Endothelial cell (in vitro differentiated cells): Measurements from ENCODE around the gene SEMA3D. TPM values are rescaled to one million over a fixed set of nuclear protein-coding genes. Genes with fewer than 3 reads are reported as not detected.

ENCODE experiments used
- DNase-seq: peaks from one replicate; pipeline ENCODE4 v3.0.0; 2021; ENCODE audit warnings: low spot score
- H3K27ac Mint-ChIP-seq: one replicate; pipeline ENCODE4 v1.8.0; 2021; ENCODE audit warnings: mixed read lengths, inconsistent platforms; ENCODE audit not compliant: unreplicated experiment
- H3K27me3 Mint-ChIP-seq: one replicate; pipeline ENCODE4 v1.8.0; 2021; ENCODE audit warnings: mild to moderate bottlenecking, moderate library complexity, mixed read lengths, inconsistent platforms; ENCODE audit not compliant: unreplicated experiment
- H3K36me3 Mint-ChIP-seq: one replicate; pipeline ENCODE4 v1.8.0; 2021; ENCODE audit warnings: mild to moderate bottlenecking, low read depth, mixed read lengths, inconsistent platforms; ENCODE audit not compliant: unreplicated experiment
- H3K4me1 Mint-ChIP-seq: one replicate; pipeline ENCODE4 v1.8.0; 2021; ENCODE audit warnings: mild to moderate bottlenecking, mixed read lengths, inconsistent platforms; ENCODE audit not compliant: unreplicated experiment
- H3K4me3 Mint-ChIP-seq: one replicate; pipeline ENCODE4 v1.8.0; 2021; ENCODE audit warnings: mild to moderate bottlenecking, mixed read lengths, inconsistent platforms; ENCODE audit not compliant: unreplicated experiment
- H3K9me3 Mint-ChIP-seq: one replicate; pipeline ENCODE4 v1.8.0; 2021; ENCODE audit warnings: mixed read lengths, inconsistent platforms; ENCODE audit not compliant: unreplicated experiment
- total RNA-seq: library from RNA; stranded (reverse); fragmentation: NEBNext Ultra II Directional; extraction: Animal tissue kit (Norgen Biotek cat#: 25700); gene quantifications from one replicate; pipeline ENCODE4 v1.2.1, GENCODE V29; 2021; ENCODE audit not compliant: unreplicated experiment
- TF ChIP-seq, protein P1 (sequence below): fragments of 200-600 bp; sonication (generic); IDR thresholded peaks from one replicate; pipeline ENCODE4 v1.5.0; 2021; ENCODE audit warnings: antibody characterized with exemption; ENCODE audit not compliant: unreplicated experiment

SEMA3D gene
- total RNA-seq, 1 donor from 2014 or later = 1.8 TPM

DNA sequence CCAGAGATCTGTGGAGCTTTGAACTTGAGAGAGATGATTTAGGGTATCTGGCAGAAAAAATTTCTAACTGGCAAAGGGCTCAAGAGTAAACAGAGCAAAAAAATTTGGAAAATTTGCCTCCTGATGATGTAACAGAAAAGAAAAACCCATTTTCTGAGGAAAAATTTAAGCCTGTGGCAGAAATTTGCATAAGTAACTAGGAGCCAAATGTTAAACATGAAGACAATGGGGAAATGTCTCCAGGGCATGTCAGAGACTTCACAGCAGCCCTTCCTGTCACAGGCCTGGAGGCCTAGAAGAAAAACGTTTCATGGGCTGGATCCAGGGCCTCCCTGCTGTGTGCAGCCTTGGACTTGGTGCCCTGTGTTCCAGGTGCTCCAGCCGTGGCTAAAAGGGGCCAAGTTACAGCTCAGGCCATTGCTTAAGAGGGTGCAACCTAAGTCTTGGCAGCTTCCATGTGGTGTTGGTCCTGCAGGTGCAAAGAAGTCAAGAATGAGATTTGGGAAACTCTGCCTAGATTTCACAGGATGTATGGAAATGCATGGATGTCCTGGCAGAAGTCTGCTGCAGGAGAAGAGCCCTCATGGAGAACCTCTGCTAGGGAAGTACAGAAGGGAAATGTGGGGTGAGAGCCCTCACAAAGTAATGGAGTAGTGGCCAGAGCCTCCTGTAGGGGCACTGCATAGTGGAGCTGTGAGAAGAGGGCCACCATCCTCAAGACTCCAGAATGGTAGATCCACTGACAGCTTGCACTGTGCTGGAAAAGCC, 8.1 kb downstream of the SEMA3D start:
- Mint-ChIP-seq H3K4me1 (no peaks in the 10 kb centered on the region), H3K36me3 (peaks cover 5% of the 10 kb centered on the region), H3K27me3 (peaks cover 3% of the 10 kb centered on the region), H3K4me3 (no peak overlapping the region), H3K9me3 (peaks cover 5% of the 10 kb centered on the region), H3K27ac (no peak overlapping the region)
- TF ChIP-seq, protein P1, sequence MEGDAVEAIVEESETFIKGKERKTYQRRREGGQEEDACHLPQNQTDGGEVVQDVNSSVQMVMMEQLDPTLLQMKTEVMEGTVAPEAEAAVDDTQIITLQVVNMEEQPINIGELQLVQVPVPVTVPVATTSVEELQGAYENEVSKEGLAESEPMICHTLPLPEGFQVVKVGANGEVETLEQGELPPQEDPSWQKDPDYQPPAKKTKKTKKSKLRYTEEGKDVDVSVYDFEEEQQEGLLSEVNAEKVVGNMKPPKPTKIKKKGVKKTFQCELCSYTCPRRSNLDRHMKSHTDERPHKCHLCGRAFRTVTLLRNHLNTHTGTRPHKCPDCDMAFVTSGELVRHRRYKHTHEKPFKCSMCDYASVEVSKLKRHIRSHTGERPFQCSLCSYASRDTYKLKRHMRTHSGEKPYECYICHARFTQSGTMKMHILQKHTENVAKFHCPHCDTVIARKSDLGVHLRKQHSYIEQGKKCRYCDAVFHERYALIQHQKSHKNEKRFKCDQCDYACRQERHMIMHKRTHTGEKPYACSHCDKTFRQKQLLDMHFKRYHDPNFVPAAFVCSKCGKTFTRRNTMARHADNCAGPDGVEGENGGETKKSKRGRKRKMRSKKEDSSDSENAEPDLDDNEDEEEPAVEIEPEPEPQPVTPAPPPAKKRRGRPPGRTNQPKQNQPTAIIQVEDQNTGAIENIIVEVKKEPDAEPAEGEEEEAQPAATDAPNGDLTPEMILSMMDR = no peak
- DNase-seq = no peak

DNA sequence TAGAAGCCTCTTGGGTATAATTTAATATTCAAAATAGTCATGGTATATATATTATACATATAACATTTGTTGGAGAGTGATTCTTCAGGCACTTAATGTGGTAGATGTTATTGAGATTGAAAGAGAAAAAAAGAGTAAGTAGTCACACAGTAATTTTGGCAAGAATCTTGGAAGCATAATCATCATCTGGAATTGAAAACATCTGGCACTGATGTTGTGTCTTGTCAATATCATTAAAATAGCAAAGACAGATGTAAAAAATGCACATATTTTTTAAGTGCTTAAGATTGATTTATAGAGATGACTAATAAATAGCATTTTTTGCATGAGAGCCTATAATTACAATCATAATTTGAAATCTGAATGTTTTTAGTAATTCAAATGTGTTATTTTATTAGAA, 9.5 kb downstream of the SEMA3D start:
- Mint-ChIP-seq H3K36me3 (peaks cover 5% of the 10 kb centered on the region), H3K27ac (no peak overlapping the region), H3K4me3 (no peak overlapping the region), H3K9me3 (peaks cover 5% of the 10 kb centered on the region), H3K4me1 (no peaks in the 10 kb centered on the region), H3K27me3 (peaks cover 2% of the 10 kb centered on the region)
- TF ChIP-seq, protein P1 = no peak
- no peak for DNase-seq

DNA sequence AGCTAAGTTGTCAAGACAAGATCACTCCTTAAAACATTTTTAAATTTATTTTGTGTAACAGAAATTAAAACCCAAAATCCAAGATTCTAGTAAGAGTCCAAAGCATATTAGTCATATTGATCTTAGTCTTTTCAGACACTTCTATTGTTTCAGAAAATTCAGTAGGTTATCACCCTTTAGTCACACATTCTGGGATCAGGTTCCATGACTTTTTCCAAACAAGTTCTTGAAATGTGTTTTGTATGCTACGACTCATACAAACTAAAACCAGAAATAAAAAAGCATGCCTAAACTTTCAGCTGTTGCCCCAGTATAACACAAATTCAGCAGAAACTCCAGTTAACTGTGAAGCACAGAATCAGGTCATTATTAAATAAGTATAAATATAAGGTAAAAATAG, 10.7 kb downstream of the SEMA3D start:
- peaks cover 2% of the 10 kb centered on the region for H3K27me3 Mint-ChIP-seq
- H3K9me3 Mint-ChIP-seq = peaks cover 5% of the 10 kb centered on the region
- H3K4me3 Mint-ChIP-seq = no peak overlapping the region
- no peak overlapping the region for H3K27ac Mint-ChIP-seq
- TF ChIP-seq, protein P1 = no peak
- H3K4me1 Mint-ChIP-seq = no peaks in the 10 kb centered on the region
- no peak for DNase-seq
- H3K36me3 Mint-ChIP-seq = peaks cover 5% of the 10 kb centered on the region

DNA sequence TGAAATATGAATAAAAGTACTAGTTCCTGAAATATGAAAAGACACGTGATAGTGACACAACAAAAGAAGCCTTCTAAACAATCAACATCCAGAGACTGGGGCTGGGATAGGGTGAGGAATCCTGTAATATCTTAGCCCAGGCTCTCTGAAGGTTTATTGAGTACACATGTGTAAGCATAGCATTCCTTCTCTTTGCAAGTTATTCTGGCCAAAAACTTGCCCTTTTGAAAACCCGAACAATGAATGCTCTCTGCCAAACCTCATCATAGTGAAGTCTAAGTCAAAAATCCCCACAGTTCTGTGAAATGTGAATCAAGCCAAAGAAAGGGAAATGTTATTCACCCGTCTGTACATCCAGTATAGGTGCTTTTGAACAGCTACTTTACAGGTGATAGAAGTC, 11.6 kb downstream of the SEMA3D start:
- Mint-ChIP-seq H3K36me3 (peaks cover 5% of the 10 kb centered on the region), H3K27ac (no peak overlapping the region), H3K4me3 (no peak overlapping the region), H3K9me3 (peaks cover 5% of the 10 kb centered on the region), H3K27me3 (peaks cover 1% of the 10 kb centered on the region), H3K4me1 (no peaks in the 10 kb centered on the region)
- DNase-seq = no peak
- TF ChIP-seq, protein P1 = no peak

DNA sequence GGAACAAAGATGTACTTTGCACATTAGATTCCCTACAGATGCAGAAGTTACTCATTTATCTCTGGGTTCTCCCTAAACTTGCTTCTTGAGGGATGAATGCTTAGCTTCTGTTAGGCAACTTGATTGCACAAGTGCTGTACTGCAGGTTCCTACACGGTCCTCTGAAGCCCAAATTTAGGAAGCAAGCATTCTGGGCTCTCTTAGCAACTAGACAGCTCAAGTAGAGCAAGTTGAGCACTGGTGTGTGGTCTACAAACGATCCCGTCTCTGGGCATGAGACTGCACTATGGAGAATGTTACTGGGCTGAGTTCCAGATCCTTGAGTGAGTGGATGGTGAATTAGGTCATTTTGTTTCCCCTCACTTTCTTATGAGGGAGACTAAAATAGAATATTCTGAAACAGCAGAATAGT, 14.3 kb downstream of the SEMA3D start:
- Mint-ChIP-seq H3K36me3 (no peaks in the 10 kb centered on the region), H3K27ac (no peak overlapping the region), H3K4me1 (no peaks in the 10 kb centered on the region), H3K4me3 (no peak overlapping the region), H3K27me3 (no peaks in the 10 kb centered on the region), H3K9me3 (no peaks in the 10 kb centered on the region)
- TF ChIP-seq, protein P1 = no peak
- DNase-seq = no peak
